Measurements from ENCODE around the gene TANC1. TPM values are rescaled to one million over a fixed set of nuclear protein-coding genes. Genes with fewer than 3 reads are reported as not detected.

The TANC1 gene
- polyA plus RNA-seq, 1 donor (not counting 4 experiments of a cell fraction or from before 2014, with no cell fraction given) = 33.5 TPM

- Histone ChIP-seq H3K79me2 (ENCODE audit: control insufficient read depth, insufficient read depth, low read length) (peaks cover 9% of the 10 kb centered on the region), H3K36me3 (ENCODE audit: control insufficient read depth in 2 of 2, extremely low read depth in 1 of 2, insufficient read depth in 2 of 2, low read length in 2 of 2) (peaks cover 39 to 49% of the 10 kb centered on the region in 2 experiments), H3K9me1 (ENCODE audit: control insufficient read depth, extremely low read depth, insufficient read depth, low read length) (no peaks in the 10 kb centered on the region), H4K20me1 (ENCODE audit: control insufficient read depth, extremely low read depth, insufficient read depth, low read length) (no peaks in the 10 kb centered on the region), H3K4me3 (ENCODE audit: control insufficient read depth in 2 of 3, extremely low read depth in 1 of 3, insufficient read depth in 2 of 3, low read depth in 1 of 3, low read length in 3 of 3) (no peak overlapping the region), H3K27me3 (ENCODE audit: control insufficient read depth, extremely low read depth, insufficient read depth, low read length) (no peaks in the 10 kb centered on the region), H3K4me2 (ENCODE audit: control insufficient read depth, extremely low read depth, insufficient read depth, low read depth, low read length) (no peak overlapping the region), H3K4me1 (ENCODE audit: control insufficient read depth, extremely low read depth, insufficient read depth, low read length) (no peaks in the 10 kb centered on the region), H3K27ac (ENCODE audit: control insufficient read depth, insufficient read depth, low read length) (no peak overlapping the region), H3K9ac (ENCODE audit: control insufficient read depth, extremely low read depth, insufficient read depth, low read length) (no peak overlapping the region), H2AFZ (ENCODE audit: control insufficient read depth, low read length) (no peak overlapping the region), H3K9me3 (ENCODE audit: control insufficient read depth, low read depth, low read length) (no peaks in the 10 kb centered on the region)
- DNase-seq (ENCODE audit: low read depth, low spot score) (no peak), FAIRE-seq (no peak)
- dilution Hi-C loops (cut with MboI; ENCODE audit: extremely low pct_ligation_motif_present, low sequenced_read_pairs) = no loop called here
- TF ChIP-seq CTCF (optimal IDR thresholded peaks at IDR 0.05 in 1 of 3, IDR thresholded peaks at IDR 0.05 in 1 of 3, conservative IDR thresholded peaks at IDR 0.05 in 1 of 3; ENCODE audit: extremely low read depth in 1 of 3, insufficient read depth in 2 of 3, low read length in 3 of 3) (no peak), EZH2 (IDR thresholded peaks at IDR 0.05; ENCODE audit: low read length) (no peak)
Observed at GRCh38 chr2:159183346-159183745, 214.9 kb downstream of the TANC1 start.

DNA sequence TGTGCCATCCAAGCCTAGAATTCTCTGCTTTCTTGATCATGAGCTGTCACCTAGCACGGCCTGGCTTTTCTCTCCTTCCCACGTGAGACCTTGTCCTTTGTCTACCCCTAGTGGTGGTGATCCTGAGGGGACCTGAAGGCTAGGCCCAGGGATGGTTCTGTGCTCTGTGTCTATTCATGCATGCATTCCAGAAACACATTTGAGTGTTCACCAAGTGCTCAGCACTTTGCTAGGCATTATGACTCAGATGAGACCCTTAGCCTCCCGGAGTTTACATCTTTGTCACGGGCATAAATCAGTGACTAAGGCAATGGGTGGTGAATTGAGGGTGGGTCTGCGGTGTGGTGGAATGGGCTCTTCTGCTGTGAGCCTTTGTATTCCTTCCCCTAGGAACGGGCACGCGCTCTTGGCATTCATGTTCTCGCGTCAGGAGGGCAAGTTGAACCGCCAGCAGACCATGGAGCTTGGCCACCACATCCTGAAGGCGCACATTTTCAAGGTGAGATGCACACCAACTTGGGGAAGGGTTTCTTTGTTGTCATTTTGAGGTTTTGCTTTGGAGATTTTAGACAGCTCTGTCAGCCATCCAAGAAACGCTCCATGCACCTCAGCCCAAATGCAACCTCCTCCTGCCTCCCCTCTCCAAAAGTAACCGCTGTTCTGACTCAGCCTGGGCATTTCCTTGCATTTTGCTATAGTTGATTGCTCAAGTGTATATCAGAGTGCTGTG is 217.1 kb downstream of the TANC1 start:
- peaks cover 30 to 52% of the 10 kb centered on the region in 2 experiments for H3K36me3 ChIP-seq (ENCODE audit: control insufficient read depth in 2 of 2, extremely low read depth in 1 of 2, insufficient read depth in 2 of 2, low read length in 2 of 2)
- H3K27ac ChIP-seq (ENCODE audit: control insufficient read depth, insufficient read depth, low read length) = no peak overlapping the region
- peaks cover 8% of the 10 kb centered on the region for H3K79me2 ChIP-seq (ENCODE audit: control insufficient read depth, insufficient read depth, low read length)
- no peaks in the 10 kb centered on the region for H3K9me1 ChIP-seq (ENCODE audit: control insufficient read depth, extremely low read depth, insufficient read depth, low read length)
- no peak for FAIRE-seq
- H2AFZ ChIP-seq (ENCODE audit: control insufficient read depth, low read length) = no peak overlapping the region
- H3K9me3 ChIP-seq (ENCODE audit: control insufficient read depth, low read depth, low read length) = no peaks in the 10 kb centered on the region
- no peak overlapping the region for H3K9ac ChIP-seq (ENCODE audit: control insufficient read depth, extremely low read depth, insufficient read depth, low read length)
- no peak for DNase-seq (ENCODE audit: low read depth, low spot score)
- no peaks in the 10 kb centered on the region for H3K27me3 ChIP-seq (ENCODE audit: control insufficient read depth, extremely low read depth, insufficient read depth, low read length)
- no peaks in the 10 kb centered on the region for H3K4me1 ChIP-seq (ENCODE audit: control insufficient read depth, extremely low read depth, insufficient read depth, low read length)
- no peak overlapping the region for H3K4me2 ChIP-seq (ENCODE audit: control insufficient read depth, extremely low read depth, insufficient read depth, low read depth, low read length)
- dilution Hi-C loops (cut with MboI; ENCODE audit: extremely low pct_ligation_motif_present, low sequenced_read_pairs) = no loop called here
- TF ChIP-seq CTCF (optimal IDR thresholded peaks at IDR 0.05 in 1 of 3, IDR thresholded peaks at IDR 0.05 in 1 of 3, conservative IDR thresholded peaks at IDR 0.05 in 1 of 3; ENCODE audit: extremely low read depth in 1 of 3, insufficient read depth in 2 of 3, low read length in 3 of 3) (peak; percentile 28 to 54 (median 39)), EZH2 (IDR thresholded peaks at IDR 0.05; ENCODE audit: low read length) (no peak)
- no peaks in the 10 kb centered on the region for H4K20me1 ChIP-seq (ENCODE audit: control insufficient read depth, extremely low read depth, insufficient read depth, low read length)
- no peak overlapping the region for H3K4me3 ChIP-seq (ENCODE audit: control insufficient read depth in 2 of 3, extremely low read depth in 1 of 3, insufficient read depth in 2 of 3, low read depth in 1 of 3, low read length in 3 of 3)
